SK-N-SH (cell line): Measurements from ENCODE around the gene DMRTA2. TPM values are rescaled to one million over a fixed set of nuclear protein-coding genes. Genes with fewer than 3 reads are reported as not detected.

Source experiments
- CTCF ChIA-PET: fragments of 300-600, 350-600 bp; formaldehyde crosslinking; extraction: SDS; loops from one replicate; lab custom pipeline; 2021; lab: Yijun Ruan, JAX
- POLR2A ChIA-PET: fragments of 350-600 bp; sonication (Branson Sonifier 250); formaldehyde crosslinking; extraction: SDS; loops from one replicate; lab custom pipeline; 2020; ENCODE audit warnings: antibody characterized with exemption, inconsistent platforms; lab: Yijun Ruan, JAX
- DNase-seq: peaks from one replicate; pipeline ENCODE4 v3.0.0; 2012
- H2AFZ ChIP-seq: fragments of 200-600 bp; sonication (generic); 2 replicates; pipeline ENCODE4 v1.8.1; 2016; ENCODE audit warnings: antibody characterized with exemption, mild to moderate bottlenecking, low read depth
- H3F3A ChIP-seq: fragments of 200-600 bp; sonication (generic); replicated peaks from 2 replicates; pipeline ENCODE3; 2016; ENCODE audit warnings: antibody characterized with exemption, mild to moderate bottlenecking; ENCODE audit not compliant: insufficient read depth
- H3K27ac ChIP-seq, 2 experiments: fragments of 200-500 bp in 1 of 2; fragments of 200-600 bp in 1 of 2; sonication (Bioruptor generic) in 1 of 2; sonication (generic), shearing (Covaris generic) in 1 of 2; 2 replicates each; pipeline versions ENCODE4 v1.5.1 to v1.6.1; 2014 to 2016; ENCODE audit warnings: low read depth in 2 of 2, inconsistent platforms in 1 of 2, low read length in 1 of 2, mild to moderate bottlenecking in 1 of 2, mixed read lengths in 1 of 2
- H3K27me3 ChIP-seq: fragments of 200-600 bp; sonication (generic), shearing (Covaris generic); 2 replicates; pipeline ENCODE4 v1.6.1; 2016; ENCODE audit warnings: mixed run types; ENCODE audit not compliant: insufficient read depth
- H3K36me3 ChIP-seq, 2 experiments: fragments of 200-500 bp in 1 of 2; fragments of 200-600 bp in 1 of 2; sonication (Bioruptor generic) in 1 of 2; sonication (generic) in 1 of 2; replicated peaks in 1 of 2; 2 replicates each; pipeline versions ENCODE3 to v1.5.1; 2014 to 2016; ENCODE audit warnings: low read length in 1 of 2, mild to moderate bottlenecking in 1 of 2; ENCODE audit not compliant: insufficient read depth in 2 of 2, control insufficient read depth in 1 of 2
- H3K4me1 ChIP-seq, 2 experiments: fragments of 200-500 bp in 1 of 2; fragments of 200-600 bp in 1 of 2; sonication (Bioruptor generic) in 1 of 2; sonication (generic), shearing (Covaris generic) in 1 of 2; 2 replicates each; pipeline versions ENCODE4 v1.5.1 to v1.6.1; 2014 to 2016; ENCODE audit warnings: low read depth in 1 of 2, low read length in 1 of 2, mixed run types in 1 of 2; ENCODE audit not compliant: insufficient read depth in 2 of 2, control insufficient read depth in 1 of 2
- H3K4me2 ChIP-seq: fragments of 200-600 bp; sonication (generic), shearing (Covaris generic); 2 replicates; pipeline ENCODE4 v1.6.1; 2017; ENCODE audit warnings: mixed run types
- H3K4me3 ChIP-seq, 2 experiments: fragments of 200-500 bp in 1 of 2; fragments of 200-600 bp in 1 of 2; sonication (Bioruptor generic) in 1 of 2; sonication (generic), shearing (Covaris generic) in 1 of 2; 2 replicates each; pipeline versions ENCODE4 v1.5.1 to v1.8.1; 2014 to 2016; ENCODE audit warnings: low read depth in 2 of 2, inconsistent platforms in 1 of 2, low read length in 1 of 2, mild to moderate bottlenecking in 1 of 2, mixed read lengths in 1 of 2, moderate library complexity in 1 of 2
- H3K79me2 ChIP-seq: fragments of 200-600 bp; sonication (generic); 2 replicates; pipeline ENCODE4 v1.8.1; 2017; ENCODE audit warnings: mild to moderate bottlenecking; ENCODE audit not compliant: insufficient read depth
- H3K9ac ChIP-seq: fragments of 200-600 bp; sonication (generic); 2 replicates; pipeline ENCODE4 v1.6.1; 2017; ENCODE audit warnings: mixed run types
- H3K9me2 ChIP-seq: fragments of 200-600 bp; sonication (generic); 2 replicates; pipeline ENCODE4 v1.6.1; 2017; ENCODE audit warnings: mixed run types
- H3K9me3 ChIP-seq: fragments of 200-600 bp; sonication (generic); 2 replicates; pipeline ENCODE4 v1.6.1; 2017; ENCODE audit warnings: mixed run types, mild to moderate bottlenecking, moderate library complexity
- H4K20me1 ChIP-seq: fragments of 200-600 bp; sonication (generic); 2 replicates; pipeline ENCODE4 v1.6.1; 2017; ENCODE audit warnings: mild to moderate bottlenecking, mixed run types; ENCODE audit not compliant: insufficient read depth
- EZH2phosphoT487 ChIP-seq: fragments of 200-600 bp; sonication (generic); IDR thresholded peaks from 2 replicates; pipeline ENCODE4 v1.6.1; 2017; ENCODE audit warnings: low read depth, mixed run types, mild to moderate bottlenecking, antibody characterized with exemption, moderate library complexity, borderline replicate concordance
- FOXJ3 ChIP-seq: sonication (generic); formaldehyde crosslinking; IDR thresholded peaks from 2 replicates; pipeline ENCODE4 v1.5.1; 2020; ENCODE audit warnings: mild to moderate bottlenecking, missing genetic modification reagents
- GABPA ChIP-seq: IDR thresholded peaks from 2 replicates; pipeline ENCODE4 v1.4.0; 2012; ENCODE audit warnings: low read depth, mild to moderate bottlenecking
- GATA2 ChIP-seq: sonication (generic); formaldehyde crosslinking; IDR thresholded peaks from 2 replicates; pipeline ENCODE4 v1.5.0; 2020; ENCODE audit warnings: mild to moderate bottlenecking, missing genetic modification reagents
- RAD21 ChIP-seq: IDR thresholded peaks from 2 replicates; pipeline ENCODE4 v1.6.1; 2012; ENCODE audit warnings: mild to moderate bottlenecking, low read length
- RFX5 ChIP-seq: IDR thresholded peaks from 2 replicates; pipeline ENCODE4 v1.6.1; 2012; ENCODE audit warnings: mild to moderate bottlenecking, improper control_type of control experiment, low read length
- RXRA ChIP-seq: IDR thresholded peaks from 2 replicates; pipeline ENCODE4 v1.4.0; 2012; ENCODE audit warnings: low read depth, mild to moderate bottlenecking, borderline replicate concordance
- SIN3A ChIP-seq: IDR thresholded peaks from 2 replicates; pipeline ENCODE4 v1.6.1; 2012; ENCODE audit warnings: low read depth, mild to moderate bottlenecking, low read length, moderate library complexity, borderline replicate concordance
- SMC3 ChIP-seq: IDR thresholded peaks from 2 replicates; pipeline ENCODE4 v1.6.1; 2012; ENCODE audit warnings: low read depth, low read length, improper control_type of control experiment
- TCF12 ChIP-seq: IDR thresholded peaks from 2 replicates; pipeline ENCODE4 v1.4.0; 2012
- YY1 ChIP-seq: IDR thresholded peaks from 2 replicates; pipeline ENCODE4 v1.4.0; 2012; ENCODE audit warnings: low read depth, mild to moderate bottlenecking
- WGBS: methylation state at CpG from one replicate; pipeline ENCODE4 v1.1.6; 2017; ENCODE audit warnings: low lambda C conversion rate; 5-methylcytosine and 5-hydroxymethylcytosine counted together
- polyA plus RNA-seq, 3 experiments: library from polyadenylated mRNA; depleted of rRNA; stranded (reverse); fragments of >200 nt; gene quantifications; 2 replicates each; pipeline ENCODE4 v1.2.3, GENCODE V29; 2012
- TF ChIP-seq, protein P1 (sequence below): IDR thresholded peaks from 2 replicates; pipeline ENCODE4 v1.6.1; 2012; ENCODE audit warnings: mild to moderate bottlenecking, low read depth, low read length, moderate library complexity
- TF ChIP-seq, protein P2 (sequence below): fragments of 200-600 bp; sonication (generic); IDR thresholded peaks from 2 replicates; pipeline ENCODE4 v1.6.1; 2017; ENCODE audit warnings: antibody characterized with exemption, mild to moderate bottlenecking, moderate library complexity
- TF ChIP-seq, protein P3 (sequence below): IDR thresholded peaks from 2 replicates; pipeline ENCODE4; 2012
- TF ChIP-seq, protein P4 (sequence below): IDR thresholded peaks from 2 replicates; pipeline ENCODE4 v1.4.0; 2012; ENCODE audit warnings: low read depth, borderline replicate concordance

Gene DMRTA2
- polyA plus RNA-seq, 1 of the 3 experiments (the other 2 are of a cell fraction), result 0.02 TPM

DNA sequence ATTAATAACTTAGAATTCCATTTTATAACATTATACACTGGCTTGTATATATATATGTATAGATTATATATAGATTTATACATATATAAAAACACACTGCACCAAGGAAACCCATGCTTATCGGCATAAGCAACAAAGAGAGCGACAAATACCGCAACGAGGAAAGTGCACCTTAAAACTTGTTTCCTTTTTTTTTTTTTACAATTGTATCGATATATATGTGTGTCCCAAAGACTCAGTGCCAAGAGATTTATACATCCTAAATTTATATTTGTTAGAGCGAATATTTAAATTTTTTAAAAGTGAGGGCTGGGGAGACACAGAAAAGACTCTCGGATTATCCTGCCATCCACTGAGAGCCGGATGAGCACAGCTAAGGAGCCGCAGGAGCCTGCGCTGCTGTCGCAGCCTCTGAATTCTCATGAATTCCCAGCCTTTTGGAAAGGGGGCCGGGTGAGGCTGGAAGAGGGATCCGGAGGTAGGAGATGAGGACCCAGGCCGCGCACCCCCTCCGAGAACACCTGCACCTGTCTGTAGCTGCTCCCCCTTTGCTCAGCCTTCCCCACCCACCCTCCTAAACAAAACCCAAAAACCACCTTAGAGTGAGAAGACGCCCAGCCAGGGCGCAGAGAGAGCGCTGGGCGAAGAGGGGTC, 5.2 kb downstream of the DMRTA2 start:
- Histone ChIP-seq H3K4me3 (peak overlapping the region in 1 of 2 experiments; percentile 33; a peak in 1 of 4 replicates), H3K4me1 (peaks cover 3 to 14% of the 10 kb centered on the region in 2 experiments; a peak in 1 of 4 replicates), H3F3A (no peaks in the 10 kb centered on the region), H3K9ac (no peak overlapping the region), H4K20me1 (peaks cover 8% of the 10 kb centered on the region; the same call in 1 of the 2 replicates), H3K9me2 (no peaks in the 10 kb centered on the region), H3K36me3 (no peaks in the 10 kb centered on the region), H3K27me3 (peaks cover 97% of the 10 kb centered on the region), H2AFZ (no peak overlapping the region), H3K4me2 (peak overlapping the region; percentile 67), H3K79me2 (no peaks in the 10 kb centered on the region), H3K9me3 (no peaks in the 10 kb centered on the region), H3K27ac (no peak overlapping the region)
- DNase-seq, result peak; percentile 50
- POLR2A ChIA-PET, result no interaction called here
- 21% methylated on average over 15 of the region's 20 CpGs for WGBS
- TF ChIP-seq, protein P1, sequence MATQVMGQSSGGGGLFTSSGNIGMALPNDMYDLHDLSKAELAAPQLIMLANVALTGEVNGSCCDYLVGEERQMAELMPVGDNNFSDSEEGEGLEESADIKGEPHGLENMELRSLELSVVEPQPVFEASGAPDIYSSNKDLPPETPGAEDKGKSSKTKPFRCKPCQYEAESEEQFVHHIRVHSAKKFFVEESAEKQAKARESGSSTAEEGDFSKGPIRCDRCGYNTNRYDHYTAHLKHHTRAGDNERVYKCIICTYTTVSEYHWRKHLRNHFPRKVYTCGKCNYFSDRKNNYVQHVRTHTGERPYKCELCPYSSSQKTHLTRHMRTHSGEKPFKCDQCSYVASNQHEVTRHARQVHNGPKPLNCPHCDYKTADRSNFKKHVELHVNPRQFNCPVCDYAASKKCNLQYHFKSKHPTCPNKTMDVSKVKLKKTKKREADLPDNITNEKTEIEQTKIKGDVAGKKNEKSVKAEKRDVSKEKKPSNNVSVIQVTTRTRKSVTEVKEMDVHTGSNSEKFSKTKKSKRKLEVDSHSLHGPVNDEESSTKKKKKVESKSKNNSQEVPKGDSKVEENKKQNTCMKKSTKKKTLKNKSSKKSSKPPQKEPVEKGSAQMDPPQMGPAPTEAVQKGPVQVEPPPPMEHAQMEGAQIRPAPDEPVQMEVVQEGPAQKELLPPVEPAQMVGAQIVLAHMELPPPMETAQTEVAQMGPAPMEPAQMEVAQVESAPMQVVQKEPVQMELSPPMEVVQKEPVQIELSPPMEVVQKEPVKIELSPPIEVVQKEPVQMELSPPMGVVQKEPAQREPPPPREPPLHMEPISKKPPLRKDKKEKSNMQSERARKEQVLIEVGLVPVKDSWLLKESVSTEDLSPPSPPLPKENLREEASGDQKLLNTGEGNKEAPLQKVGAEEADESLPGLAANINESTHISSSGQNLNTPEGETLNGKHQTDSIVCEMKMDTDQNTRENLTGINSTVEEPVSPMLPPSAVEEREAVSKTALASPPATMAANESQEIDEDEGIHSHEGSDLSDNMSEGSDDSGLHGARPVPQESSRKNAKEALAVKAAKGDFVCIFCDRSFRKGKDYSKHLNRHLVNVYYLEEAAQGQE, result no peak
- TF ChIP-seq, protein P2, sequence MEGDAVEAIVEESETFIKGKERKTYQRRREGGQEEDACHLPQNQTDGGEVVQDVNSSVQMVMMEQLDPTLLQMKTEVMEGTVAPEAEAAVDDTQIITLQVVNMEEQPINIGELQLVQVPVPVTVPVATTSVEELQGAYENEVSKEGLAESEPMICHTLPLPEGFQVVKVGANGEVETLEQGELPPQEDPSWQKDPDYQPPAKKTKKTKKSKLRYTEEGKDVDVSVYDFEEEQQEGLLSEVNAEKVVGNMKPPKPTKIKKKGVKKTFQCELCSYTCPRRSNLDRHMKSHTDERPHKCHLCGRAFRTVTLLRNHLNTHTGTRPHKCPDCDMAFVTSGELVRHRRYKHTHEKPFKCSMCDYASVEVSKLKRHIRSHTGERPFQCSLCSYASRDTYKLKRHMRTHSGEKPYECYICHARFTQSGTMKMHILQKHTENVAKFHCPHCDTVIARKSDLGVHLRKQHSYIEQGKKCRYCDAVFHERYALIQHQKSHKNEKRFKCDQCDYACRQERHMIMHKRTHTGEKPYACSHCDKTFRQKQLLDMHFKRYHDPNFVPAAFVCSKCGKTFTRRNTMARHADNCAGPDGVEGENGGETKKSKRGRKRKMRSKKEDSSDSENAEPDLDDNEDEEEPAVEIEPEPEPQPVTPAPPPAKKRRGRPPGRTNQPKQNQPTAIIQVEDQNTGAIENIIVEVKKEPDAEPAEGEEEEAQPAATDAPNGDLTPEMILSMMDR, result no peak
- no peak for TF ChIP-seq YY1
- TF ChIP-seq RFX5, result no peak
- no peak for TF ChIP-seq TCF12
- no peak for TF ChIP-seq SIN3A
- TF ChIP-seq RAD21, result no peak
- TF ChIP-seq, protein P3, sequence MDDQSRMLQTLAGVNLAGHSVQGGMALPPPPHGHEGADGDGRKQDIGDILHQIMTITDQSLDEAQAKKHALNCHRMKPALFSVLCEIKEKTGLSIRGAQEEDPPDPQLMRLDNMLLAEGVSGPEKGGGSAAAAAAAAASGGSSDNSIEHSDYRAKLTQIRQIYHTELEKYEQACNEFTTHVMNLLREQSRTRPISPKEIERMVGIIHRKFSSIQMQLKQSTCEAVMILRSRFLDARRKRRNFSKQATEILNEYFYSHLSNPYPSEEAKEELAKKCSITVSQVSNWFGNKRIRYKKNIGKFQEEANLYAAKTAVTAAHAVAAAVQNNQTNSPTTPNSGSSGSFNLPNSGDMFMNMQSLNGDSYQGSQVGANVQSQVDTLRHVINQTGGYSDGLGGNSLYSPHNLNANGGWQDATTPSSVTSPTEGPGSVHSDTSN, result no peak
- no peak for TF ChIP-seq GABPA
- TF ChIP-seq, protein P4, sequence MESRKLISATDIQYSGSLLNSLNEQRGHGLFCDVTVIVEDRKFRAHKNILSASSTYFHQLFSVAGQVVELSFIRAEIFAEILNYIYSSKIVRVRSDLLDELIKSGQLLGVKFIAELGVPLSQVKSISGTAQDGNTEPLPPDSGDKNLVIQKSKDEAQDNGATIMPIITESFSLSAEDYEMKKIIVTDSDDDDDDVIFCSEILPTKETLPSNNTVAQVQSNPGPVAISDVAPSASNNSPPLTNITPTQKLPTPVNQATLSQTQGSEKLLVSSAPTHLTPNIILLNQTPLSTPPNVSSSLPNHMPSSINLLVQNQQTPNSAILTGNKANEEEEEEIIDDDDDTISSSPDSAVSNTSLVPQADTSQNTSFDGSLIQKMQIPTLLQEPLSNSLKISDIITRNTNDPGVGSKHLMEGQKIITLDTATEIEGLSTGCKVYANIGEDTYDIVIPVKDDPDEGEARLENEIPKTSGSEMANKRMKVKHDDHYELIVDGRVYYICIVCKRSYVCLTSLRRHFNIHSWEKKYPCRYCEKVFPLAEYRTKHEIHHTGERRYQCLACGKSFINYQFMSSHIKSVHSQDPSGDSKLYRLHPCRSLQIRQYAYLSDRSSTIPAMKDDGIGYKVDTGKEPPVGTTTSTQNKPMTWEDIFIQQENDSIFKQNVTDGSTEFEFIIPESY, result no peak
- TF ChIP-seq SMC3, result no peak
- no peak for TF ChIP-seq FOXJ3
- TF ChIP-seq RXRA, result no peak
- no peak for TF ChIP-seq GATA2 (CRISPR knock-in tag)
- no peak for TF ChIP-seq EZH2phosphoT487
- CTCF ChIA-PET, result interaction anchor here (1.3 kb wide), 1 partner anchor 13 kb away, joined by 4 read pairs; no protein-coding TSS in a partner anchor
